ENCODE data around the gene CHMP6. TPM values are rescaled to one million over a fixed set of nuclear protein-coding genes. Genes with fewer than 3 reads are reported as not detected.

Gene CHMP6
- polyA plus RNA-seq, 1 donor from 2014 or later = 35.1 TPM

- no peak overlapping the region for H2AFZ ChIP-seq (ENCODE audit: low read depth, low read length)
- H4K20me1 ChIP-seq (ENCODE audit: insufficient read depth) = no peaks in the 10 kb centered on the region
- H3K4me3 ChIP-seq (ENCODE audit: low read length) = no peak overlapping the region
- no peaks in the 10 kb centered on the region for H3F3A ChIP-seq (ENCODE audit: insufficient read depth, low read length, poor library complexity, severe bottlenecking)
- H3K27me3 ChIP-seq (ENCODE audit: insufficient read depth, low read depth, low read length) = no peaks in the 10 kb centered on the region
- H3K9me3 ChIP-seq (ENCODE audit: low read length) = no peaks in the 10 kb centered on the region
- H3K9ac ChIP-seq (ENCODE audit: low read length) = no peak overlapping the region
- no peaks in the 10 kb centered on the region for H3K79me2 ChIP-seq (replicated peaks; ENCODE audit: insufficient read depth, low read length)
- H3K27ac ChIP-seq (ENCODE audit: low read length) = no peak overlapping the region
- TF ChIP-seq RAD21 (conservative IDR thresholded peaks at IDR 0.05) (no peak), CTCF (IDR thresholded peaks at IDR 0.05; ENCODE audit: poor library complexity, severe bottlenecking) (no peak), SMC3 (conservative IDR thresholded peaks at IDR 0.05; ENCODE audit: poor library complexity) (no peak), POLR2AphosphoS5 (IDR thresholded peaks at IDR 0.05) (no peak), EZH2 (IDR thresholded peaks at IDR 0.05; ENCODE audit: borderline replicate concordance, insufficient read depth, low read length, poor library complexity, severe bottlenecking) (no peak), TAF1 (IDR thresholded peaks at IDR 0.05; ENCODE audit: low read depth) (no peak), MXI1 (conservative IDR thresholded peaks at IDR 0.05; ENCODE audit: poor library complexity, severe bottlenecking) (no peak), EP300 (conservative IDR thresholded peaks at IDR 0.05; ENCODE audit: poor library complexity, severe bottlenecking) (no peak)
- TF ChIP-seq, protein P1, sequence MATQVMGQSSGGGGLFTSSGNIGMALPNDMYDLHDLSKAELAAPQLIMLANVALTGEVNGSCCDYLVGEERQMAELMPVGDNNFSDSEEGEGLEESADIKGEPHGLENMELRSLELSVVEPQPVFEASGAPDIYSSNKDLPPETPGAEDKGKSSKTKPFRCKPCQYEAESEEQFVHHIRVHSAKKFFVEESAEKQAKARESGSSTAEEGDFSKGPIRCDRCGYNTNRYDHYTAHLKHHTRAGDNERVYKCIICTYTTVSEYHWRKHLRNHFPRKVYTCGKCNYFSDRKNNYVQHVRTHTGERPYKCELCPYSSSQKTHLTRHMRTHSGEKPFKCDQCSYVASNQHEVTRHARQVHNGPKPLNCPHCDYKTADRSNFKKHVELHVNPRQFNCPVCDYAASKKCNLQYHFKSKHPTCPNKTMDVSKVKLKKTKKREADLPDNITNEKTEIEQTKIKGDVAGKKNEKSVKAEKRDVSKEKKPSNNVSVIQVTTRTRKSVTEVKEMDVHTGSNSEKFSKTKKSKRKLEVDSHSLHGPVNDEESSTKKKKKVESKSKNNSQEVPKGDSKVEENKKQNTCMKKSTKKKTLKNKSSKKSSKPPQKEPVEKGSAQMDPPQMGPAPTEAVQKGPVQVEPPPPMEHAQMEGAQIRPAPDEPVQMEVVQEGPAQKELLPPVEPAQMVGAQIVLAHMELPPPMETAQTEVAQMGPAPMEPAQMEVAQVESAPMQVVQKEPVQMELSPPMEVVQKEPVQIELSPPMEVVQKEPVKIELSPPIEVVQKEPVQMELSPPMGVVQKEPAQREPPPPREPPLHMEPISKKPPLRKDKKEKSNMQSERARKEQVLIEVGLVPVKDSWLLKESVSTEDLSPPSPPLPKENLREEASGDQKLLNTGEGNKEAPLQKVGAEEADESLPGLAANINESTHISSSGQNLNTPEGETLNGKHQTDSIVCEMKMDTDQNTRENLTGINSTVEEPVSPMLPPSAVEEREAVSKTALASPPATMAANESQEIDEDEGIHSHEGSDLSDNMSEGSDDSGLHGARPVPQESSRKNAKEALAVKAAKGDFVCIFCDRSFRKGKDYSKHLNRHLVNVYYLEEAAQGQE (IDR thresholded peaks at IDR 0.05; ENCODE audit: borderline replicate concordance) = no peak
- no peak overlapping the region for H3K4me2 ChIP-seq (ENCODE audit: low read length)
- H3K36me3 ChIP-seq (ENCODE audit: insufficient read depth, low read length) = peaks cover 4% of the 10 kb centered on the region
- no peaks in the 10 kb centered on the region for H3K9me2 ChIP-seq (ENCODE audit: insufficient read depth, low read length)
Observed at GRCh38 chr17:80950466-80951120, 41.0 kb upstream of the CHMP6 start.

GRCh38 chr17:80951121-80952090 is 40.2 kb upstream of the CHMP6 start:
- H3K27ac ChIP-seq (ENCODE audit: low read length) = no peak overlapping the region
- H3K79me2 ChIP-seq (replicated peaks; ENCODE audit: insufficient read depth, low read length) = no peaks in the 10 kb centered on the region
- H4K20me1 ChIP-seq (ENCODE audit: insufficient read depth) = no peaks in the 10 kb centered on the region
- peaks cover 4% of the 10 kb centered on the region for H3K36me3 ChIP-seq (ENCODE audit: insufficient read depth, low read length)
- H3K4me2 ChIP-seq (ENCODE audit: low read length) = no peak overlapping the region
- H3K9ac ChIP-seq (ENCODE audit: low read length) = no peak overlapping the region
- H3K27me3 ChIP-seq (ENCODE audit: insufficient read depth, low read depth, low read length) = no peaks in the 10 kb centered on the region
- no peaks in the 10 kb centered on the region for H3K9me2 ChIP-seq (ENCODE audit: insufficient read depth, low read length)
- H3F3A ChIP-seq (ENCODE audit: insufficient read depth, low read length, poor library complexity, severe bottlenecking) = no peaks in the 10 kb centered on the region
- H3K9me3 ChIP-seq (ENCODE audit: low read length) = no peaks in the 10 kb centered on the region
- no peak overlapping the region for H3K4me3 ChIP-seq (ENCODE audit: low read length)
- H2AFZ ChIP-seq (ENCODE audit: low read depth, low read length) = no peak overlapping the region
- no peak for TF ChIP-seq SMC3 (conservative IDR thresholded peaks at IDR 0.05; ENCODE audit: poor library complexity)
- TF ChIP-seq, protein P1 (IDR thresholded peaks at IDR 0.05; ENCODE audit: borderline replicate concordance) = no peak
- no peak for TF ChIP-seq CTCF (IDR thresholded peaks at IDR 0.05; ENCODE audit: poor library complexity, severe bottlenecking)
- TF ChIP-seq EZH2 (IDR thresholded peaks at IDR 0.05; ENCODE audit: borderline replicate concordance, insufficient read depth, low read length, poor library complexity, severe bottlenecking) = no peak
- TF ChIP-seq EP300 (conservative IDR thresholded peaks at IDR 0.05; ENCODE audit: poor library complexity, severe bottlenecking) = no peak

Measured in neural cell (in vitro differentiated cells).